ENCODE results near the gene SIL1. TPM values are rescaled to one million over a fixed set of nuclear protein-coding genes. Genes with fewer than 3 reads are reported as not detected.

The SIL1 gene
- total RNA-seq, 3 donors from 2014 or later (not counting 1 experiment from before 2014, with no cell fraction given) = 16.9 to 22.5 (median 22.4) TPM

DNA sequence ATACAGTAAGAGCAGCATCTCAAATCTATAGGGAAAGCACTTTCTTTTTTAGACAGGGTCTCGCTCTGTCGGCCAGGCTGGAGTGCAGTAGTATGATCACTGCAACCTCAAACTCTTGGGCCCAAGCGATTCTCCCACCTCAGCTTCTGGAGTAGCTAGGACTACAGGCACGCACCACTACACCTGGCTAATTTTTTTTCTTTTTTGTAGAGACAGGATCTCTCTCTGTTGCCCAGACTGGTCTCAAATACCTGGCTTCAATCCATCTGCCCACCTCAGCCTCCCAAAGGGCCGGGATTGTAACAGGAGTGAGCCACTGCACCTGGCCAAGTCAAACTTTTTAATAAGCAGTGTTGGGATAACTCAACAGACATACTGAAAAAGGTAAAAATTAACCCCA is 107.6 kb downstream of the SIL1 start:
- Histone ChIP-seq H3K4me3 (ENCODE audit: low read length) (no peak overlapping the region), H3K4me1 (ENCODE audit: control insufficient read depth, insufficient read depth, low read length) (no peaks in the 10 kb centered on the region), H3K27ac (ENCODE audit: low read length) (no peak overlapping the region), H3K27me3 (ENCODE audit: control insufficient read depth, insufficient read depth, low read length) (no peaks in the 10 kb centered on the region), H3K36me3 (ENCODE audit: control insufficient read depth, insufficient read depth, low read length) (no peaks in the 10 kb centered on the region), H3K9me3 (ENCODE audit: control insufficient read depth, insufficient read depth, low read length) (no peaks in the 10 kb centered on the region)
- Mint-ChIP-seq H3K9me3 (no peaks in the 10 kb centered on the region), H3K4me3 (no peak overlapping the region), H3K27ac (no peak overlapping the region), H3K27me3 (ENCODE audit: low read depth in 2 of 2) (no peaks in the 10 kb centered on the region), H3K36me3 (no peaks in the 10 kb centered on the region), H3K4me1 (peaks cover 14 to 22% of the 10 kb centered on the region in 2 donors)
- ATAC-seq = no peak
- WGBS (ENCODE audit: insufficient coverage) = 95% methylated on average over 5 of the region's 5 CpGs
- intact Hi-C loops (cut with micrococcal nuclease) = no loop called here
- DNase-seq = no peak
- TF ChIP-seq, protein P1, sequence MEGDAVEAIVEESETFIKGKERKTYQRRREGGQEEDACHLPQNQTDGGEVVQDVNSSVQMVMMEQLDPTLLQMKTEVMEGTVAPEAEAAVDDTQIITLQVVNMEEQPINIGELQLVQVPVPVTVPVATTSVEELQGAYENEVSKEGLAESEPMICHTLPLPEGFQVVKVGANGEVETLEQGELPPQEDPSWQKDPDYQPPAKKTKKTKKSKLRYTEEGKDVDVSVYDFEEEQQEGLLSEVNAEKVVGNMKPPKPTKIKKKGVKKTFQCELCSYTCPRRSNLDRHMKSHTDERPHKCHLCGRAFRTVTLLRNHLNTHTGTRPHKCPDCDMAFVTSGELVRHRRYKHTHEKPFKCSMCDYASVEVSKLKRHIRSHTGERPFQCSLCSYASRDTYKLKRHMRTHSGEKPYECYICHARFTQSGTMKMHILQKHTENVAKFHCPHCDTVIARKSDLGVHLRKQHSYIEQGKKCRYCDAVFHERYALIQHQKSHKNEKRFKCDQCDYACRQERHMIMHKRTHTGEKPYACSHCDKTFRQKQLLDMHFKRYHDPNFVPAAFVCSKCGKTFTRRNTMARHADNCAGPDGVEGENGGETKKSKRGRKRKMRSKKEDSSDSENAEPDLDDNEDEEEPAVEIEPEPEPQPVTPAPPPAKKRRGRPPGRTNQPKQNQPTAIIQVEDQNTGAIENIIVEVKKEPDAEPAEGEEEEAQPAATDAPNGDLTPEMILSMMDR (IDR thresholded peaks at IDR 0.05) = no peak

DNA sequence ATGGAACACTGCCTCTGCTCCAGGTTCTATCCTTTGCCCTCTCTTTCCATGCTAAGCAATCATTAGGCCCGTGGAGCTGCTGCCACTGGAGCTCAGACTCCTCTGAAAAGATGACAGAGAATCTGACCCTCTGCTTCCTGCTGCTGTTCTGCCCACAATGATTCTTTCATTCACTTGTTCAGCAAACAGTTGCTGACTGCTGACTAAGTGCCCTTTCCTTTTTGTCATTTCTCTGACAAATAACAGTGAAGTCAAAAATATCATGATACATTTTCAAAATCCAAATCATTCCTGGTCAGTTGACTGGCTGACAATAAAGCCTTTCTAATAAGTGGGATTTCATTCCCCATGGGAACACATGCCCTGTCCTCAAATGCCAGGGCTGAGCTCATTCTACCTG is 110.1 kb downstream of the SIL1 start:
- Histone ChIP-seq H3K4me3 (ENCODE audit: low read length) (no peak overlapping the region), H3K27ac (ENCODE audit: low read length) (no peak overlapping the region), H3K9me3 (ENCODE audit: control insufficient read depth, insufficient read depth, low read length) (no peaks in the 10 kb centered on the region), H3K36me3 (ENCODE audit: control insufficient read depth, insufficient read depth, low read length) (no peaks in the 10 kb centered on the region), H3K4me1 (ENCODE audit: control insufficient read depth, insufficient read depth, low read length) (no peaks in the 10 kb centered on the region), H3K27me3 (ENCODE audit: control insufficient read depth, insufficient read depth, low read length) (no peaks in the 10 kb centered on the region)
- ATAC-seq = no peak
- H3K27me3 Mint-ChIP-seq (ENCODE audit: low read depth in 2 of 2) = no peaks in the 10 kb centered on the region
- intact Hi-C loops (cut with micrococcal nuclease) = no loop called here
- H3K27ac Mint-ChIP-seq = no peak overlapping the region
- no peaks in the 10 kb centered on the region for H3K9me3 Mint-ChIP-seq
- DNase-seq = no peak
- peaks cover 9 to 22% of the 10 kb centered on the region in 2 donors for H3K4me1 Mint-ChIP-seq
- H3K4me3 Mint-ChIP-seq = no peak overlapping the region
- TF ChIP-seq, protein P1 (IDR thresholded peaks at IDR 0.05) = no peak
- 19% methylated on average over 1 of the region's 1 CpG for WGBS (ENCODE audit: insufficient coverage)
- H3K36me3 Mint-ChIP-seq = no peaks in the 10 kb centered on the region

DNA sequence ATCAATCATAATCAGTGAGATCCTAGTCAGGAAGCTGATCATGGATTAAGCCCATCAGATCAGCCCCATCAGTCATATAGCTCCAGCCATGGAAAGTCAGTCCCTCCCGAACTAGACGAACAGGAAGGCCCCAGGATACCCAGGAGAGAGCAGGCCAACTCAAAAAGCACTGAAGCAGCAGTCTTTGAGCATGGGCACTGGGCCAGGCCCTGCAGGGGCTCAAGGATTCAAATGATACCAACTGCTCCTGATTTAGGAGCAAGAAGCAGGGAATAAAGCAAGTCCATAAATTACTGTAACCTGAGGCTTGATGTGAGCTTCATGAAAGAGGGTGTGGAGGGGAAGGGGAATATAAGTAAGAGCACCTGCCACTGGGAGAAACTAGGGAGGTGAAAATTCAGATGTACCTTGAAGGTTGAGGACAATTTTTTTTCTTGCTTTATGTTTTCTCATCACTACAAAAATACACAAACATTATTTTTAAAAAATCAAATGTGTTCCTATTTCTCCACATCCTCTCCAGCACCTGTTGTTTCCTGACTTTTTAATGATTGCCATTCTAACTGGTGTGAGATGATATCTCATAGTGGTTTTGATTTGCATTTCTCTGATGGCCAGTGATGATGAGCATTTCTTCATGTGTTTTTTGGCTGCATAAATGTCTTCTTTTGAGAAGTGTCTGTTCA is 115.2 kb downstream of the SIL1 start:
- H3K36me3 ChIP-seq (ENCODE audit: control insufficient read depth, insufficient read depth, low read length) = no peaks in the 10 kb centered on the region
- H3K9me3 ChIP-seq (ENCODE audit: control insufficient read depth, insufficient read depth, low read length) = no peaks in the 10 kb centered on the region
- ATAC-seq (no peak), DNase-seq (no peak)
- H3K27me3 Mint-ChIP-seq (ENCODE audit: low read depth in 2 of 2) = no peaks in the 10 kb centered on the region
- TF ChIP-seq, protein P1 (IDR thresholded peaks at IDR 0.05) = no peak
- WGBS (ENCODE audit: insufficient coverage) = 91% methylated on average over 2 of the region's 2 CpGs
- H3K4me3 ChIP-seq (ENCODE audit: low read length) = no peak overlapping the region
- no peak overlapping the region for H3K4me3 Mint-ChIP-seq
- no peaks in the 10 kb centered on the region for H3K9me3 Mint-ChIP-seq
- intact Hi-C loops (cut with micrococcal nuclease) = no loop called here
- peaks cover 0 to 12% of the 10 kb centered on the region in 2 donors for H3K4me1 Mint-ChIP-seq
- no peaks in the 10 kb centered on the region for H3K4me1 ChIP-seq (ENCODE audit: control insufficient read depth, insufficient read depth, low read length)
- no peak overlapping the region for H3K27ac ChIP-seq (ENCODE audit: low read length)
- H3K27ac Mint-ChIP-seq = no peak overlapping the region
- H3K27me3 ChIP-seq (ENCODE audit: control insufficient read depth, insufficient read depth, low read length) = no peaks in the 10 kb centered on the region
- no peaks in the 10 kb centered on the region for H3K36me3 Mint-ChIP-seq

All from natural killer cell (primary cell).